DMS114 treated with DMSO at 0.1 percent for 48 hours (cell line): ENCODE measurements around the gene AATK.

Experiments
- DNase-seq: peaks from one replicate; lab custom pipeline; 2025; ENCODE audit not compliant: unreplicated experiment; lab: John Stamatoyannopoulos, UW

AATK gene

GRCh38 chr17:81166033-81166492 is at the start of gene AATK:
Gene AATK, minus strand, starts transcription at chr17:81166221. Its CDS starts 229 bp downstream, at chr17:81165992.
- no peak for DNase-seq

GRCh38 chr17:81213978-81214377 is 48.0 kb upstream of the AATK start:
- DNase-seq, result no peak

- no peak for DNase-seq
Measured at GRCh38 chr17:81212365-81212764, 46.3 kb upstream of the AATK start.

GRCh38 chr17:81210868-81211267 is 44.8 kb upstream of the AATK start:
- DNase-seq, result no peak

GRCh38 chr17:81210466-81210865 is 44.4 kb upstream of the AATK start:
- DNase-seq, result no peak

- DNase-seq, result no peak
Measured at GRCh38 chr17:81209141-81209540, 43.1 kb upstream of the AATK start.

- DNase-seq, result no peak
Measured at GRCh38 chr17:81208651-81209050, 42.6 kb upstream of the AATK start.

- no peak for DNase-seq
Measured at GRCh38 chr17:81207610-81208581, 41.9 kb upstream of the AATK start.

GRCh38 chr17:81206657-81207056 is 40.6 kb upstream of the AATK start:
- no peak for DNase-seq

- no peak for DNase-seq
Measured at GRCh38 chr17:81206166-81206565, 40.1 kb upstream of the AATK start.

- DNase-seq, result no peak
Measured at GRCh38 chr17:81204578-81204977, 38.6 kb upstream of the AATK start.

GRCh38 chr17:81203136-81203535 is 37.1 kb upstream of the AATK start:
- DNase-seq, result no peak

GRCh38 chr17:81202318-81202717 is 36.3 kb upstream of the AATK start:
- no peak for DNase-seq

GRCh38 chr17:81200695-81201580 is 34.9 kb upstream of the AATK start:
- DNase-seq, result peak; percentile 47

GRCh38 chr17:81200201-81200600 is 34.2 kb upstream of the AATK start:
- no peak for DNase-seq

- DNase-seq, result no peak
Measured at GRCh38 chr17:81199482-81199830, 33.4 kb upstream of the AATK start.

GRCh38 chr17:81198826-81199481 is 32.9 kb upstream of the AATK start:
- no peak for DNase-seq

GRCh38 chr17:81197831-81198490 is 31.9 kb upstream of the AATK start:
- no peak for DNase-seq

GRCh38 chr17:81197409-81197795 is 31.4 kb upstream of the AATK start:
- no peak for DNase-seq

- DNase-seq, result no peak
Measured at GRCh38 chr17:81196505-81197408, 30.7 kb upstream of the AATK start.
